Measurements from ENCODE around the gene NUDCD3.

Gene NUDCD3

GRCh38 chr7:44400033-44400511, 90.4 kb downstream of the NUDCD3 start:
- no peak for DNase-seq (ENCODE audit: low read depth in 2 of 2)

DNA sequence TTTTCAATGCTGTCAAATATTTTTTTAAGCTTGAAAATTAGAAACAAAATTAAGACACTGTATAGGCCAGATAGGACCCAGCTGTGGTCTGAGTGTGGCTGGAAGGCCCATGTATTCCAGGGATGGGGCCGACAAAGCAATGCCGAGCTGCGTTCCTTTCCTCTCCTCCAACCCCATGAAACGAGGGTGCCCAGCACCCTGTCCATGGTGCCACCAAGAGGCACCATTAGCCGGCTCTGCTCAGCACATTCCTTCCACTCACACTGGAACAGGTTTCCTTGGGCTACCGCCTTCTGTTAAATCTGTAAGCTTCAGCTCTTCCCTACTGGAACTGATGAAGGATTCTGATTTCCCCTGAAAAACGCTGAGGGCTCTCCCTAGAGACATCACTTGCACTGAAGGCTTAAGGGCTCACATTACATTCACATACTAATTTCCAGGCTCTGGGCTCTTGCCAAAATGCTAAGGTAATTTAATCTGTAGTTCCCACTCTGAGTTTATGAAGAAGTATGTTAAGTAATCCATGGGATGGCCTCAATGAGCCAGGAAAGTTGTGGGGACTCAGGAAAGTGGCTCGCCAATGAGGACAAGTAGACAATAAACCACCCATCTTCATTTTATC, 91.4 kb downstream of the NUDCD3 start:
- peak; percentile 36 to 38 for DNase-seq (ENCODE audit: low read depth in 2 of 2)

DNA sequence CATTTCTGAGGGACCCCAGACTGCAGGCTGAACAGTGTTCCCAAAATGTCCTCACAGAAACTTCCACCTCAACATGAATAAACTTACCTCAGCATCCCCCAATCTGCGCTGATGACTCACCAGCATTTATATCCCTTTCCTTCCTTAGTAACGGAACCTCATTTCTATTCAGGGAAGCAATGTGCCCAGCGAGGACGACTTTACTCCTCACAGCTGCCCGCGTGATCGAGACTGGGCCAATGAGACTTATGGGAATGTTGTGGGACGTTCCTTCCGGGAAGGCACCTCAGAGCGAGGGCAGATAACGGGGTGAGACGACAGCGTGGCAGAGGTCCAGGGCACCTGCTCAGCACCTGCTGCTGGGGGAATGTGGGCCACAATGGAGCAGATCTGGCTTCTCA, 91.9 kb downstream of the NUDCD3 start:
- no peak for DNase-seq (ENCODE audit: low read depth in 2 of 2)

DNA sequence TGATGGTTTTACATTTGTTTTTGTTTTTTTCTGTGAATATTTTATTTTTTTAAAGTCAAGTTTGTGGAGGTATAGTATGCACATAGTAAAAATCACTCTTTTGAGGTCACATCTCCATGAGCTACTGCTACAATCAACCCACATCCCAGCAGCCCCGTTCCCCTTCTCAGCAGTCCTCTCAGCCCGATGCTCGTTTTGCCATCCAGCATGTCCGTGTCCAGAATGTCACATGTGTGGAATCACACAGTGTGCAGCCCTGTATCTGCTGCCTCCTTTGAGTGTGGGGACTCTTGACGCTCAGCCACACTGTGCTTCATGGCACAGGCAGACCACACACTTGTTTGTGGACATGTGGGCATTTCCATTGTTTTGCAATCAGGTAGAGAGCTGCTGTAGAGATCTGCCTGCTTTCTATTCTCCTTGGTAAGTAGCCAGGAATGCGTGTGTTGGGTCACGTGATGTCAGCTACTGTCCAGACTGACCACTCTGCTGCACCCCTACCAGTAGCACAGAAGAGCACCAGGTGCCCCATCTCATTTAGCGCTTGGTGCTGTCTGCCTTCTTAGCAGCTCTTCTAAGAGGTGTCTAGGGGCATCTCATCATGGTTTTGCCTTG, 93.4 kb downstream of the NUDCD3 start:
- no peak for DNase-seq (ENCODE audit: low read depth in 2 of 2)

- DNase-seq (ENCODE audit: low read depth in 2 of 2): no peak
Observed at GRCh38 chr7:44396496-44396895, 94.0 kb downstream of the NUDCD3 start.

DNA sequence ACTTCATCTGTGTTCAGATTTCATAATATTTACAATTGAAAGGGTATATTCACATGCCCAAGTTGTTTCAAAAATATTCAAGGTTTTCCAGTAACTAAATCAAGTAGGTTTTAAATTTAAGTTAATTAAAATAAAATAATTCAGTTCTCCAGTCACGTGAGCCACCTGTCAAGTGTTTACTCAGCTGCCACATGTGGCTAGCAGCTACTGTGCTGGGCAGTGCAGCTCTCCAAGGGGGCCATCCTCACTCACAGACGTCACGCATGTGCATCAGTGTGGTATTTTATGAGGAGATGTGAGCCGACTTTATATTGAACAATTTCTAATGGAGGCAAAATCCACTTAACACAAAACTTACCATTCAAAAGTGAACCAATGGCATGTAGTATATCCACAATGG, 95.4 kb downstream of the NUDCD3 start:
- DNase-seq (ENCODE audit: low read depth in 2 of 2): no peak

DNA sequence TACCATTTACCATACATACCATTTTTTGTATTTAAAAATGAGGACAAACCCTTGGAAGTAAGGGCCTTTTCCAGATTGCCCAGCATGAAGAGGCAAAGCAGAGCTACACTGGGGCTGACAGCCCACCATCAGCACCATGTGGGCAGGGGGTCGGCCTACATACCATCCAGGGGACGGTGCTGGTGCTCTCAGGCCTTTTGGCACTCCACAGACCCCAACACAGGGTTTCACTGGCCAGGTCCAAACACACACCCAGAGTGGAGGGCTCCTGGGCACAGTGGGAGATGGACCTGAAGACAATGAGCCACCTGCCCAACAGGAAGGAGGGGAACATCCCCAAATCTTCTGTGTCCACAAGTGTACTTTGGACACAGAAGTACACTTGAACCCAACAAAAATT, 95.8 kb downstream of the NUDCD3 start:
- DNase-seq (ENCODE audit: low read depth in 2 of 2): no peak

GRCh38 chr7:44394112-44394447, 96.4 kb downstream of the NUDCD3 start:
- DNase-seq (ENCODE audit: low read depth in 2 of 2): no peak

DNA sequence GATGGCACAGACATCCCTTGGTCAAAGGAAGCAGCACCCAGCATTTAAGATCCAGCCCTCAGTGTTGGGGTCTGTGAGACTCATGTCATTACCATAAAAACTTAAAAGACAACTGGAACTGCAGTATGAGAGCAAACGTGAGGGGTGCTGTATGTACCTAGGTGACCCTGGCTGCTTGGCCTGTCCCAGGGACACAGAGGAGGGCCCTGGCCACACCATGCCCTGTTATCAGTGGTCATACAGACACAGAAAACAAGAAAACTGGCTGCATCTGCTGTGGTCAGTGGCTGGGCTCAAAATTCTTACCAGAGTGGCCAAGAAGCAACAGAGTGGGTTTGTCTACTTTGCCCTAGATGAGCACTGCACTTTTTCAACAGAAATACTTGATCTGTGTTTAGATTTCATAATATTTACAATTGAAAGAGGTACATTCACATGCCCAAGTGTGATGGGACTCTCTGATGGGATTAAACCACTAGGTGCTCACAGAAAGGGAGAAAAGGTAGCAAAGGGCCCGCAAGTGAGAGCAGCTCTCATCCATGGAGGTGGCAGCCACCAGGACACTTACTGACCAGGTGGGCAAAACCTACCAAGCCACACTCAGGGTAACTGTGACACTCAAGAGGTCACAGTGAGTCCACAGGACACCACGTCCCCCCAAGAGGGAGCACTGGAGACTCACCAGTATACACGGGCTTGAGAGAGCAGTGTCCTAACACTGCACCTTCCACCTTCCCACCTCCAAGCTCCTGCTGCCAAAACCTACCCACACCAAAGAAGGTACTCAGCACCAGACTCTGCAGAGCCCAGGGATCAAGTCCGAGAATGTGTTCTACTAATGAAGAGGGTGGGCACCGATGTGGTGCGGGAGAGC, 97.0 kb downstream of the NUDCD3 start:
- no peak for DNase-seq (ENCODE audit: low read depth in 2 of 2)

DNA sequence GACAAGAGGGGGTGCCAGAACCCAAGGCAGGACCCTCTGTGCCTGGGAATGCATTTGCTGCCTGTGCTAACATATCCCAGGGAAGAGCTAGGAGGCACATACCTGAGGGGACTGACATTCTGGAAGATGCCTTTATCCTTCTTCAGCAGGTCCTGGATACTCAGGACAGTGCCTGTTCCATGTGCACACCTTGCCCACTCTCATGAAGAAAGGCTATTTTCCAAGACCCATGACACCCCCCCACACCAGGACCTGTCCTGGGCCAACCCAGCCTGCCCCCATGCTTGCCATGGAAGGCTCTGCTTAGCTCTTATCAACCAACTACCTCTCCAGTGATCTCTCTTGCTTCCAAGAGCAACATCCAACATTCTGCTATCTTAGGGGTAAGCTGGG, 97.8 kb downstream of the NUDCD3 start:
- no peak for DNase-seq (ENCODE audit: low read depth in 2 of 2)

GRCh38 chr7:44391746-44392617, 98.5 kb downstream of the NUDCD3 start:
- no peak for DNase-seq (ENCODE audit: low read depth in 2 of 2)

DNA sequence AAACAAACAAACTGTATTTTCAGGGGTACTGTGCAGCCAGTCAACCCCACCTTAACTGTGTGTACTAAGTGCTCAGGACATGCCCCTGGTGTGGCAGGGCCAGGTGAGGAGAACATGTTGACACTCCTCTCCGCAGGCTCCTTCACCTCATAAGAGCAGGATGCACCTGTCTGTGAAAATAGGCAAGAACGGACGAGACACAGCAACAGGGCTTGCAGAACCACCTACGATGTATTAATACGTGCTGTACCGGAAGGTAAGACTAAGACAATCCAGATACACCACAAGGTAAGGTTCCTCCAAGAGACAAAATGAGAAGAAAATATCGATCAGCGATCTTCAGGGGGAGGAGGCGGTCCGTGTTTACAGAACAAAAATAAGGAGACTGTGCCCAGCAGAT, 99.3 kb downstream of the NUDCD3 start:
- no peak for DNase-seq (ENCODE audit: low read depth in 2 of 2)

- no peak for DNase-seq (ENCODE audit: low read depth in 2 of 2)
Observed at GRCh38 chr7:44390701-44391100, 99.8 kb downstream of the NUDCD3 start.

DNA sequence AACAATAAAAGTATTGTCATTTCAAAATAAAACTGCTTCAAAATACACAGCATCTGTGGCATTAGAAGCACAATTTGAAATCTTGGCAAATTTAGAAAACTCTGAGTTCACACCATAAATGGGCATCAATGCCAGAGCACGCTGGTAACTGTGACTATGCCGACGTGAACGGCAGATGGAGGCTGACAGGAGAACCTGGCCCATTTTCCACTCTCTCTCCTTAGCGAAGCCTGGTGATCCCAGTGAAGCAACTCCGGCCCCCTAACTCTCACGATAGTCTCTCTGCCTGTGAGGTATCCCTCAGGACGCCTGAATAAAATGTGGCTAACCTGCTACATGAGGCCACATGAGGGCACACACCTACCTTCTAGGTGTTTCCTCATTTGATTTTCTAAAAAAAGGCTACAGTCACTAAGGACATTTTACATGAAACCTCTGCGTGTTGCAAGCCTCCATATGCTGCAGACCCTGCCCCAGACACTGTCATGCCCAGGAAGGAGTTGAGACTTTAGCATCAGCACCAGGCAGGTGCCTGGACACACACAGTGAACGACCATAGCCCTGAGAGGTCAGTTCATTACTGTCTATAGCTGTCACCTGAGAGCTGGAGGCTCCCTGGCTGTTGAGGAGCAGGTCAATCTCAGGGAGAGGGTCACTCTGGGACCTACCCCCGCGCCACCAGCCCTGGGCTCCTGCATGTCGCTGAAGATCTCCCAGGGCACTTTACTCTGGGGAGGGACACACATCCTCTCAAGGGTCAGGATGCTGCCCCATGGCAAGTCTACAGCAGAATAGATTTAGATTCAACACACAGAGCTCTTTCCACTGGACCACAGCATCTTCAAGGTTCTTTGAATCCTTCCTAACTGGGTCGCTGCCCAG, 102.1 kb downstream of the NUDCD3 start:
- DNase-seq (ENCODE audit: low read depth in 2 of 2): no peak

DNA sequence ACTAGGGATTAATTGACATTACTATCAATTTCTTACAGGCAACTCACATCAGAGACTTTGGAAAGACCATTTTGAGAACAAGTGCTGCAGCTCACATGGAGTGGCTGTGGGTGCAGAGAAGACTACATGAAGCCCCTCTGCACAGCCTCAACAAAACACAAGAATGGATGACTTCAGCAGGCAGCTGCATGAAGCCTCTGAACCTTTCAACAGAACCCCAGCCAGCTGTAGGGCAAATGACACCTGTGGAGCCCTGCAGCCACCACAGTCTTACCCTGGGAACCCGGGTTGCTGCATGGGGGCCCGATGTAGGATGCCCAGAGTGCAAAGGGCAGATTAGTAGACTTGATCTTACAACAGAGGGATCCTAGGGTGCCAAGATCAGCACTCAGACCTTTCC, 103.1 kb downstream of the NUDCD3 start:
- DNase-seq (ENCODE audit: low read depth in 2 of 2): no peak

DNA sequence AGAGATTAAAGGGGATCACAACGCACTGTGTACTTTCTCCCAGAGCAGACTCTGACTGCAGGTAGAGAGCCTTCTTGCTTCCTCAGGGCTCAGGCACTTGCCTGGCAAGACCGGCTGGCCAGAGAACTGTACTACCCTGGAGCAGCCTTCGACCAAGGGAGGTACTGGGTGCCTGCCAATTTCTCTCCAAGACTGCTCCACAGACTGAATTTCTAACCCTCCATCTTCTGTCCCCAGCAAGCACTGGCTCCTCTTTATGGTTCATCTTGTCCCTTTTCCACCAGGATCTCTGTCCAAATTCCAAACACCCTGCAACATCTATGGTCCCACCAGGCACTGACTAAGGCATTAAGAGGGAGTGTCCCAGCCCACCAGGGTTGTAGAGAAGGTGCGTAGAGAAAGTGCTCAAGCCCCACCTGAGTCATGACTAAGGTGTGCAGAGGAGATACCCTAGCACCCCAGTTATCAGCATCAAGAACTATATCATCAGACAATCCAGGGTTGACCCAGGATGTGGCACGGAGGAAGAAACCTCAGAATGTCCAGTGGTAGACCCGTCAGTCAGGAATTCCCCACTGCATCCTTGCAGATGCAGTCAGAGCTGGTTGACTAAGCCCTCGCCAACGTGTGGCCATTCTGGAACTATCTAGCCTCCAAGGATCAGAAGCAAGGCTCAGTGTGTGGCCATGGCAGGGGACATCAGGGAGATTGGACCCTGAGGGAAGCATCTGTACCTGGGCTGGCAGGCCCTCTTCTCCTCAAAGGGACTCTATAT, 104.1 kb downstream of the NUDCD3 start:
- DNase-seq (ENCODE audit: low read depth in 2 of 2): no peak

GRCh38 chr7:44385434-44386138, 104.9 kb downstream of the NUDCD3 start:
- no peak for DNase-seq (ENCODE audit: low read depth in 2 of 2)

DNA sequence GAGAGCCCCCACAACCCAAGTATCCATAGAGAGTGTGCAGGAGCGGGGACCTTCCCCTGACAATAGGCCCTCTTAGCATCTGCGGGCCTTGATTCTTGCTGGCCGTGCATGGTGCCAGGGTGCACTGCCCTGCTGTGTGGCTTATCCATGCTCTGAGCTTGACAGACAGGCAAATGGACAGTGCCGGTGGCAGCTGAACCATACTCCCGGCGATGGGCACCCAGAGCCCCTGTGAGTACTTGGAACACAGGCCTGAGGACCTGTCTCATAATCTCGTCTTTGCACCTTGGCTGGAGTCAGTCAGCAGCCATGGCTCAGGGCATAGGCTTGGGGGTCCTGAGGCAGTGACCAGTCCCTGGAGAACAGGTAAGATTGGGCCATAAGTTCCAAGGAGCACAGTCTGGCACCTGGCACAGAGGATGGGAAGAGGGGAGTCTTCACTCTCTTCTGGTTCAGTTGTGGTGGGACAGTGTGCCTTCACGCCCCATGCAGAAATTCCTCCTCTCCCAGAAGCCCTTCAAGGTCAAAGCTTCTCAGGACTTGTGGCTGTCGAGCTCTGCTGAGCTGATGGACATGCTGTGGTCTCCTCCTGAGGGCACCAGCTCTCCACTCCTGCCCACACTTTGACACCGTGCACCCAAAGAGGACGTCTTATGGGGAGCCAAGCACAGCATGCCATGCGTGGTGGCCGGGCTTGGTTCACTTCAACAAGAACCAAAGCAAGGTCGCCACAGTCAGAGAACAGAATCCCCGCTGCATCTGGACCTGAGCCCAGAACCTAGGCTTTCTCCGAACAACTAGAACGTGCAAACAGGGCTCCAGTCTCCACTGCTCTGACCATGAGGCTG, 105.6 kb downstream of the NUDCD3 start:
- no peak for DNase-seq (ENCODE audit: low read depth in 2 of 2)

- DNase-seq (ENCODE audit: low read depth in 2 of 2): no peak
Observed at GRCh38 chr7:44383566-44383965, 106.9 kb downstream of the NUDCD3 start.

Measured in fibroblast of skin of left biceps (primary cell).